HG02623 (cell line): Measurements from ENCODE around the gene PCDHGA3.
"Not testable (repeated sequence)": the region's sequence is repeated elsewhere in the genome, so short reads cannot be mapped to it uniquely, and the experiment has no call there.

ENCODE experiments used
- ATAC-seq: cut with Tn5 transposase; IDR thresholded peaks from one replicate; pipeline ENCODE4 v1.9.1; 2021; ENCODE audit warnings: moderate library complexity; ENCODE audit not compliant: unreplicated experiment

The PCDHGA3 gene

GRCh38 chr5:141343242-141343952 is at the start of gene PCDHGA3:
TSS of gene PCDHGA3 (plus strand) at chr5:141343829. CDS start at chr5:141344034, 205 bp downstream.
- no peak for ATAC-seq

DNA sequence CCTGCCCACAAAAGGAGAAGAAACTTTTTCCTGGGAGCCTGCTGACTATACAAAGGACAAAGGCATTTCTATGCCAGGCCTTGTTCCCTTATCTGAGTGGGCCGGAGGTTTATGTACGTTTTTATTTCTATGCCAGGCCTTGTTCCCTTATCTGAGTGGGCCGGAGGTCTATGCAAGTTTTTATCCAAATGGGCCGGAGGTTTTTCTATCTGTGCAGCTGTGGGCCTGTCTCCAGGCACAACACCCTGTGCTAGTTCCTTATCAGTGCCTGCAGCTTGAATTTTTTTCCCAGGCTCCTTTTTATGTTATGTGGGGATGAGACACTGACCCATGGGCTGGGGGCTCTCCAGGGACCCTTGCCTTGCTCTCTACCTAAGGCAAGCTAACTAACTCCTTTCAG is 45.3 kb upstream of the PCDHGA3 start:
- ATAC-seq = no peak

DNA sequence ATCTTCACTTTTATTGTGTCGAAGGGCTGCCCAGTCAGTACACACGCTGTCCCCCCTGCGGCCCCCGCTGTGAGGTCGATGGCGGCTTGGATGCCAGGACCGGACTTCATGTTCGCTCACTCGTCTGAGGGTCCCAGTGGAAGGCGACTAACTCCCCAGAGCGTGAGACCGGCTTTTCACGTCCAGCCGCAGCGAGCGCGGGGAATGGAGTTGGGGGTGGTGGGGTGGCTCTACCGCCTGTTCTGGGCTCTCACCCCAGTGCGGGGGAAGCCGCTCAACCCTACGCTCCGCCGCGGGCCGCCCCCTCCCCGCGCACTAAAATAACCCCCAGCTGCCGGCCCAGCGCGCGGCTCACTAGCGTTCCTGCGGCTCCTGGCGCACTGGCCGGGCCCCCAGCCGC is 39.9 kb upstream of the PCDHGA3 start, which contains the start of gene SLC25A2:
Gene SLC25A2, minus strand, starts transcription at position 294 of the 400 bp plus-strand sequence. Its CDS starts 184 bp downstream, at position 110.
- no peak for ATAC-seq

- ATAC-seq = no peak
Observed at GRCh38 chr5:141306630-141307029, 37.0 kb upstream of the PCDHGA3 start.

GRCh38 chr5:141313711-141314110 is 29.9 kb upstream of the PCDHGA3 start:
- no peak for ATAC-seq

DNA sequence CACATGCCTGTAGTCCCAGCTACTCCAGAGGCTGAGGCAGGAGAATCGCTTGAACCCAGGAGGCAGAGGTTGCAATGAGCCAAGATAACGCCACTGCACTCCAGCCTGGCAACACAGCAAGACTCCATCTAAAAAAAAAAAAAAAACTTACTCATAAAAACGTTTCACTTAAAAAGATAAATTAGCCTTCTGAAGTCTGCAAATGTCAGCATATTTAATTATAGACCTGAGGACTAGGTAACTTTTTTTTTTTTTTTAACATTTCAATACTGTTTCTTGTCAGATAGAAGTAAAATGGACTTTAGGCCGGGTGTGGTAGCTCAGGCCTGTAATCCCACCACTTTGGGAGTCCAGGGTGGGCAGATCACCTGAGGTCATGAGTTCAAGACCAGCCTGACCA is 26.7 kb upstream of the PCDHGA3 start:
- not testable (repeated sequence) for ATAC-seq

GRCh38 chr5:141319202-141319601 is 24.4 kb upstream of the PCDHGA3 start:
- ATAC-seq = no peak

GRCh38 chr5:141319699-141320098 is 23.9 kb upstream of the PCDHGA3 start:
- no peak for ATAC-seq

- ATAC-seq = peak; percentile 91
Observed at GRCh38 chr5:141320225-141321169, 23.1 kb upstream of the PCDHGA3 start, which contains the start of gene TAF7. TSS of gene TAF7 (minus strand) at chr5:141320784. CDS start at chr5:141320044, 740 bp downstream.

DNA sequence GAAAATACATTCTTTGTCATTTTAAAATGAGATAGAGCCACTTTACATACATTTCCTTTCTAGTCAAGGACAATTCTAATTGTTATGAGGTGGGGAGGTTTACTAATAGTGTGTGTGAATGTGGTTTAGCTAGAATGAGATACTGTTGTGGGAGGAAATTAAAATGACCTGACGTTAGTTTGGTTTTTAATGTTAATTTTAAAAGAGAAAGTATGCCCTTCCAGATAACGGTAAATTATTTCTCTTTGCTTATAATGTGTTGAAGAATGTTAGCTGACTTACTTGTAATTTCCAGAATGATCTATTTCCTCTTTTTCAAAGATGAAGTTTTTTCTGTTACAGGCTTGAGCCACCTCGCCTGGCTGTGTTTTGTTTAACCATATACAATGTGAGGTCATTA is 21.4 kb upstream of the PCDHGA3 start:
- ATAC-seq = no peak

DNA sequence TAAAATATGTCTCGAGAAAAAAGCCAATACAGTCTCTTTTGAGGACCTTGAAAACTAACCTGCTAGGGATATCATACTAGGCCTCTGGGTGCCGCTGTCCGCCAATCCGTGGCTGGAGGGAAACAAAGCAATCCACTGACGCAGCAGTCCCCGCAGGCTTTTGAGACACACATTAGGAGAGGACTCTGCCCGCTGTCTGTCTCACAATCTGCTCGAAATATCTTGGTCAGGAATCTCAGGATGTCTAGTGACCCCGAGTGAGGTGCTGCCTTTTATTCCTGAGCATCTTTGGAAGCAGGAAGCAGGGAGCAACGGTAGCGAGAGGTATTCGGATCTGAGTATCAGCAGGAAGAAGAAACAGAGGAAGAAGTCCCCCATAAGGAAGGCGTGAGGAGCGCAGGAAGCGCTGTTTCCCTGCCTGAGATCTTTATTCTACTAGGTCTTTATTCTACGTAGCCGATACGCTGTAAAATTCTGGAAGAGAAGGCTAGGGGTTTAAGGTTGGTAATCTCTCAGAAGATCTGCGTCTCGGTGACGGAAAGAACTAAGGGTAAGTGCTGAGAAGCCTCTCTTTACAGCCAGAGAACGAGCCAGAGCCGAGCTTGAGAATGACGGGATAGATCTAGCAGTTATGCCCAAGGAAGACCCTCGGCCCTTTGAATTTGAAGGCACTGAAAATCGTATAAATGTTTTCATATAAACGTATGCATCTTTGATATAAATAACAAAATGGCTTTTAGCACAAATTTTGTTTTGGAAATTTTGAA is 17.4 kb upstream of the PCDHGA3 start:
- peak; percentile 71 for ATAC-seq

- ATAC-seq = no peak
Observed at GRCh38 chr5:141328231-141328630, 15.4 kb upstream of the PCDHGA3 start.

DNA sequence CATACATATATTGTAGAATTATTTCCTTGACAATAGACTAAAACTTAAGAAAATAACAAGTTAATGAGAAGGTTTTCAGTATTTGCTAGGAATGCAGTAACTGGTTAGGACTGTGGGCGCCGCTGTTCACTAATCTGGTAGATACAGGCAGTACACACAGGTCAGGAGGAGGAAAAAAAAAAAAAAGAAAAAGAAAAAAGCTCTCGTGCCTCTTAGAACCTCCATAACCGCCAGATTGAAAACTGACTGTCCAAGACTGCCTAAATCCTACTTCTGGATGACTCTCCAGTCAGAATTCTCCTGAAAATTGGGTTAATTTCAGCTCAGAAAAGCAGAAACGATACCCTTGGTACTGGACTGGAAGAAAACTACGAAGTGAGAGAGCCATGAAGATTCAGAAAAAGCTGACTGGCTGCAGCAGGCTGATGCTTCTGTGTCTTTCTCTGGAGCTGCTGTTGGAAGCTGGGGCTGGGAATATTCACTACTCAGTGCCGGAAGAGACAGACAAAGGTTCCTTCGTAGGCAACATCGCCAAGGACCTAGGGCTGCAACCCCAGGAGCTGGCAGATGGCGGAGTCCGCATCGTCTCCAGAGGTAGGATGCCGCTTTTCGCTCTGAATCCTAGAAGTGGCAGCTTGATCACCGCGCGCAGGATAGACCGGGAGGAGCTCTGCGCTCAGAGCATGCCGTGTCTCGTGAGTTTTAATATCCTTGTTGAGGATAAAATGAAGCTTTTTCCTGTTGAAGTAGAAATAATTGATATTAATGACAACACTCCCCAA is 13.1 kb upstream of the PCDHGA3 start, which contains the start of gene PCDHGA1:
Gene PCDHGA1, plus strand, starts transcription at position 216 of the 782 bp plus-strand sequence.
- ATAC-seq = no peak

DNA sequence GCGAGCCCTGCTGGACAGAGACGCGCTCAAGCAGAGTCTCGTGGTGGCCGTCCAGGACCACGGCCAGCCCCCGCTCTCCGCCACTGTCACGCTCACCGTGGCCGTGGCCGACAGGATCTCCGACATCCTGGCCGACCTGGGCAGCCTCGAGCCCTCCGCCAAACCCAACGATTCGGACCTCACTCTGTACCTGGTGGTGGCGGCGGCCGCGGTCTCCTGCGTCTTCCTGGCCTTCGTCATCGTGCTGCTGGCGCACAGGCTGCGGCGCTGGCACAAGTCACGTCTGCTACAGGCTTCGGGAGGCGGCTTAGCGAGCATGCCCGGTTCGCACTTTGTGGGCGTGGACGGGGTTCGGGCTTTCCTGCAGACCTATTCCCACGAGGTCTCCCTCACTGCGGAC is 11.1 kb upstream of the PCDHGA3 start:
- not testable (repeated sequence) for ATAC-seq

- ATAC-seq = no peak
Observed at GRCh38 chr5:141338538-141339306, 4.9 kb upstream of the PCDHGA3 start, which contains the start of gene PCDHGA2. TSS of gene PCDHGA2 (plus strand) at chr5:141338760.

DNA sequence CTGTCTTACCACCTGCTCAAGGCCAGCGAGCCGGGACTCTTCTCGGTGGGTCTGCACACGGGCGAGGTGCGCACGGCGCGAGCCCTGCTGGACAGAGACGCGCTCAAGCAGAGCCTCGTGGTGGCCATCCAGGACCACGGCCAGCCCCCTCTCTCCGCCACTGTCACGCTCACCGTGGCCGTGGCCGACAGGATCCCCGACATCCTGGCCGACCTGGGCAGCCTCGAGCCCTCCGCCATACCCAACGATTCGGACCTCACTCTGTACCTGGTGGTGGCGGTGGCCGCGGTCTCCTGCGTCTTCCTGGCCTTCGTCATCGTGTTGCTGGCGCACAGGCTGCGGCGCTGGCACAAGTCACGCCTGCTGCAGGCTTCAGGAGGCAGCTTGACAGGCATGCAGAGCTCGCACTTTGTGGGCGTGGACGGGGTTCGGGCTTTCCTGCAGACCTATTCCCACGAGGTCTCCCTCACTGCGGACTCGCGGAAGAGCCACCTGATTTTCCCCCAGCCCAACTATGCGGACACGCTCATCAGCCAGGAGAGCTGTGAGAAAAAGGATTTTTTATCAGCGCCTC is 2.8 kb upstream of the PCDHGA3 start:
- ATAC-seq = not testable (repeated sequence)

- ATAC-seq = no peak
Observed at GRCh38 chr5:141342773-141343172, 856 bp upstream of the PCDHGA3 start.

GRCh38 chr5:141343953-141344463 is 379 bp downstream of the PCDHGA3 start:
- ATAC-seq = no peak

- ATAC-seq = no peak
Observed at GRCh38 chr5:141345327-141345726, 1.7 kb downstream of the PCDHGA3 start.
